ENCODE results near the gene PRDX4. TPM values are rescaled to one million over a fixed set of nuclear protein-coding genes. Genes with fewer than 3 reads are reported as not detected.
"Not testable (repeated sequence)": the region's sequence is repeated elsewhere in the genome, so short reads cannot be mapped to it uniquely, and the experiment has no call there.

PRDX4 gene
- total and polyA plus RNA-seq, 2 of the 8 experiments (the other 6 are each of a cell fraction or from before 2014, with no cell fraction given), result 130 TPM

DNA sequence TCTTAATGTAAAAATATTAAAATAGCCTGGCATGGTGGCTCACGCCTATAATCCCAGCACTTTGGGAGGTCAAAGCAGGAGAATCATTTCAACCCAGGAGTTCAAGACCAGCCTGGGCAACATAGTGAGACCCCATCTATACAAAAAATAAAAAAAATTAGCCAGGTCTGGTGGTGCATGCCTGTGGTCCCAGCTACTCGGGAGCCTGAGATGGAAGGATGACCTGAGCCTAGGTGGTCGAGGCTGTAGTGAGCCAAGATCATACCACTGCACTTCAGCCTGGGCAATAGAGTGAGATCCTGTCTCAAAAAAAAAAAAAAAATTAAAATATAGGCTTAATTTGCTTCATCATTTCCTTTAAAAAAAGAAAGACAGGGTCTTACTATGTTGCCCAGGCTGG, 9.2 kb downstream of the PRDX4 start:
- H2BK12ac ChIP-seq (ENCODE audit: low read depth, low read length); H3K56ac ChIP-seq (replicated peaks; ENCODE audit: insufficient read length, low read depth, low read length); H3K23ac ChIP-seq (ENCODE audit: insufficient read length); H2BK120ac ChIP-seq (replicated peaks; ENCODE audit: low read depth, low read length); FAIRE-seq; POLR2A ChIA-PET (ENCODE audit: partially characterized antibody); H3K79me2 ChIP-seq (ENCODE audit: control insufficient read depth in 1 of 2, insufficient read depth in 2 of 2, low read length in 2 of 2); H2BK5ac ChIP-seq (ENCODE audit: low read depth, low read length); H3K27ac ChIP-seq (ENCODE audit: low read depth, low read length); H2BK20ac ChIP-seq (ENCODE audit: low read length); H3K9me3 ChIP-seq (ENCODE audit: insufficient read depth in 2 of 2, low read depth in 1 of 2, low read length in 1 of 2); H2AK5ac ChIP-seq (ENCODE audit: low read depth, low read length); H2BK15ac ChIP-seq (ENCODE audit: low read length); H2AFZ ChIP-seq (ENCODE audit: low read length); H3K4me2 ChIP-seq (ENCODE audit: insufficient read depth in 1 of 2, low read depth in 2 of 2, low read length in 2 of 2); H3K14ac ChIP-seq (ENCODE audit: insufficient read length); H3K4me3 ChIP-seq (ENCODE audit: extremely low read depth in 1 of 4, insufficient read depth in 2 of 4, low read depth in 3 of 4, low read length in 4 of 4); H4K8ac ChIP-seq (ENCODE audit: extremely low read depth, insufficient read depth, low read length); DNase-seq (ENCODE audit: low read depth in 1 of 2, low spot score in 2 of 2); H3K18ac ChIP-seq (ENCODE audit: extremely low read depth, low read length); H3K27me3 ChIP-seq (replicated peaks in 1 of 4; ENCODE audit: control insufficient read depth in 3 of 4, extremely low read depth in 1 of 4, insufficient read depth in 3 of 4, low read length in 3 of 4); H3K4me1 ChIP-seq (replicated peaks in 1 of 4; ENCODE audit: control insufficient read depth in 3 of 4, insufficient read depth in 4 of 4, low read length in 3 of 4); H4K20me1 ChIP-seq (replicated peaks in 1 of 2; ENCODE audit: control insufficient read depth in 1 of 2, insufficient read depth in 2 of 2, low read length in 2 of 2); H3K79me1 ChIP-seq (ENCODE audit: low read depth, low read length); H4K5ac ChIP-seq (ENCODE audit: insufficient read length, low read depth, low read length); H4K91ac ChIP-seq (replicated peaks; ENCODE audit: insufficient read length, low read length); H3K4ac ChIP-seq (replicated peaks; ENCODE audit: insufficient read length, low read depth, low read length); H3K9ac ChIP-seq (replicated peaks in 1 of 4; ENCODE audit: extremely low read depth in 1 of 4, low read depth in 3 of 4, low read length in 3 of 4); H3K23me2 ChIP-seq (ENCODE audit: low read depth, low read length): not testable (repeated sequence)
- H3K36me3 ChIP-seq (ENCODE audit: control insufficient read depth in 2 of 4, insufficient read depth in 4 of 4, low read length in 3 of 4), result peaks cover 0 to 44% (median 14%) of the 10 kb centered on the region in 4 experiments; a peak in 5 of 8 replicates
- CTCF ChIA-PET (ENCODE audit: partially characterized antibody), result interaction anchor here (0.7 kb wide), 1 partner anchor 1565 kb away, joined by 3 read pairs; no protein-coding TSS in a partner anchor
- WGBS, 2 experiments (ENCODE audit: extremely low coverage in 1 of 2, insufficient coverage in 1 of 2, insufficient read length in 1 of 2, insufficient replicate concordance in 2 of 2, low coverage in 1 of 2, low lambda C conversion rate in 2 of 2, missing lambda C conversion rate in 1 of 2), result 100% methylated on average over 2 of the region's 3 CpGs; no CpG with 5 or more reads in 1 of the 2 experiments

Data from H1 (cell line).